Measurements from ENCODE around the gene CFAP52.
"Not testable (repeated sequence)": the region's sequence is repeated elsewhere in the genome, so short reads cannot be mapped to it uniquely, and the experiment has no call there.

CFAP52 gene

GRCh38 chr17:9575381-9576101, 901 bp upstream of the CFAP52 start, which contains the start of gene STX8:
STX8 (minus strand) TSS chr17:9575820; CDS start chr17:9575808, 12 bp downstream.
- peak; percentile 88 for DNase-seq

GRCh38 chr17:9577373-9577709, 899 bp downstream of the CFAP52 start:
- DNase-seq: no peak

- no peak for DNase-seq
These were observed 11.7 kb downstream of the CFAP52 start for GRCh38 chr17:9587969-9588656.

- DNase-seq: no peak
These were observed 17.6 kb downstream of the CFAP52 start for GRCh38 chr17:9594065-9594464.

- DNase-seq: not testable (repeated sequence)
These were observed 21.2 kb downstream of the CFAP52 start for GRCh38 chr17:9597638-9598037.

GRCh38 chr17:9598661-9599060, 22.2 kb downstream of the CFAP52 start:
- DNase-seq: no peak

GRCh38 chr17:9604583-9604982, 28.1 kb downstream of the CFAP52 start:
- DNase-seq: not testable (repeated sequence)

GRCh38 chr17:9606453-9606852, 30.0 kb downstream of the CFAP52 start:
- DNase-seq: no peak

- not testable (repeated sequence) for DNase-seq
These were observed 30.6 kb downstream of the CFAP52 start for GRCh38 chr17:9607058-9607457.

GRCh38 chr17:9611557-9611956, 35.1 kb downstream of the CFAP52 start:
- no peak for DNase-seq

- peak; percentile 78 for DNase-seq
These were observed 35.6 kb downstream of the CFAP52 start for GRCh38 chr17:9612006-9612405.

GRCh38 chr17:9615486-9615885, 39.0 kb downstream of the CFAP52 start:
- DNase-seq: no peak

- no peak for DNase-seq
These were observed 46.5 kb downstream of the CFAP52 start for GRCh38 chr17:9622961-9623360.

GRCh38 chr17:9628509-9628908, 52.1 kb downstream of the CFAP52 start:
- no peak for DNase-seq

- no peak for DNase-seq
These were observed 56.3 kb downstream of the CFAP52 start for GRCh38 chr17:9632741-9633140.

- no peak for DNase-seq
These were observed 58.9 kb downstream of the CFAP52 start for GRCh38 chr17:9635340-9635739.

GRCh38 chr17:9636501-9636900, 60.1 kb downstream of the CFAP52 start:
- DNase-seq: no peak

- DNase-seq: not testable (repeated sequence)
These were observed 63.9 kb downstream of the CFAP52 start for GRCh38 chr17:9640388-9640787.

GRCh38 chr17:9643611-9644010, 67.2 kb downstream of the CFAP52 start:
- DNase-seq: peak; percentile 63

- peak; percentile 33 for DNase-seq
These were observed 68.7 kb downstream of the CFAP52 start, which contains the start of gene USP43 for GRCh38 chr17:9644910-9645751. USP43 (plus strand) TSS chr17:9645517; CDS start chr17:9645633, 116 bp downstream.

GRCh38 chr17:9645851-9646545, 69.6 kb downstream of the CFAP52 start:
- DNase-seq: peak; percentile 62

GRCh38 chr17:9646546-9646885, 70.1 kb downstream of the CFAP52 start:
- DNase-seq: peak; percentile 62

- peak; percentile 8 for DNase-seq
These were observed 70.6 kb downstream of the CFAP52 start for GRCh38 chr17:9647014-9647413.

Data from kidney glomerular epithelial cell (primary cell).